Smooth muscle cell (in vitro differentiated cells): ENCODE measurements around the gene THBS2. TPM values are rescaled to one million over a fixed set of nuclear protein-coding genes. Genes with fewer than 3 reads are reported as not detected.
"Not testable (repeated sequence)": the region's sequence is repeated elsewhere in the genome, so short reads cannot be mapped to it uniquely, and the experiment has no call there.

Experiments used
- DNase-seq: peaks from one replicate; lab custom pipeline; 2025; ENCODE audit not compliant: unreplicated experiment; lab: John Stamatoyannopoulos, UW
- H2AFZ ChIP-seq: fragments of 200-600 bp; sonication (generic); 2 replicates; pipeline ENCODE4 v1.6.0; 2016; ENCODE audit warnings: antibody characterized with exemption, low read depth, mild to moderate bottlenecking
- H3F3A ChIP-seq: fragments of 200-600 bp; sonication (generic); 2 replicates; pipeline ENCODE4 v1.6.0; 2017; ENCODE audit warnings: antibody characterized with exemption, low read depth
- H3K27ac ChIP-seq: fragments of 200-600 bp; sonication (generic); 2 replicates; pipeline ENCODE4 v1.5.1; 2016; ENCODE audit warnings: low read depth, mild to moderate bottlenecking
- H3K27me3 ChIP-seq: fragments of 200-600 bp; sonication (generic); 2 replicates; pipeline ENCODE4 v1.6.1; 2016; ENCODE audit warnings: low read depth, mild to moderate bottlenecking
- H3K36me3 ChIP-seq: fragments of 200-600 bp; sonication (generic); 2 replicates; pipeline ENCODE4 v1.5.1; 2016; ENCODE audit warnings: low read depth
- H3K4me1 ChIP-seq: fragments of 200-600 bp; sonication (generic); 2 replicates; pipeline ENCODE4 v1.5.1; 2016; ENCODE audit warnings: low read depth
- H3K4me2 ChIP-seq: fragments of 200-600 bp; sonication (generic); 2 replicates; pipeline ENCODE4 v1.6.0; 2016; ENCODE audit warnings: mild to moderate bottlenecking
- H3K4me3 ChIP-seq: fragments of 200-600 bp; sonication (generic); 2 replicates; pipeline ENCODE4 v1.5.1; 2016; ENCODE audit warnings: mild to moderate bottlenecking
- H3K79me2 ChIP-seq: fragments of 200-600 bp; sonication (generic); 2 replicates; pipeline ENCODE4 v1.6.0; 2016; ENCODE audit warnings: low read depth, mild to moderate bottlenecking
- H3K9ac ChIP-seq: fragments of 200-600 bp; sonication (generic); 2 replicates; pipeline ENCODE4 v1.6.0; 2016; ENCODE audit warnings: low read depth
- H3K9me3 ChIP-seq: fragments of 200-600 bp; sonication (generic); replicated peaks from 2 replicates; pipeline ENCODE4 v1.5.1; 2016; ENCODE audit warnings: low read depth
- H4K20me1 ChIP-seq: fragments of 200-600 bp; sonication (generic); 2 replicates; pipeline ENCODE4 v1.6.0; 2016; ENCODE audit warnings: low read depth
- CTCF ChIP-seq: fragments of 200-600 bp; sonication (generic); IDR thresholded peaks from 2 replicates; pipeline ENCODE4 v1.5.1; 2017; ENCODE audit warnings: borderline replicate concordance, mild to moderate bottlenecking, antibody characterized with exemption; ENCODE audit not compliant: insufficient read depth, poor library complexity, severe bottlenecking
- WGBS: methylation state at CpG from one replicate; pipeline ENCODE4 v1.1.7; 2016; ENCODE audit warnings: low lambda C conversion rate; 5-methylcytosine and 5-hydroxymethylcytosine counted together
- polyA plus RNA-seq: library from polyadenylated mRNA; unstranded; fragments of >200 nt; fragmentation: Nextera tagmentation; extraction: Ambion mirVana; gene quantifications from 2 replicates; pipeline ENCODE4 v1.2.1, GENCODE V29; 2016
- total RNA-seq: library from RNA; depleted of rRNA; stranded (reverse); fragments of >200 nt; gene quantifications from 2 replicates; pipeline ENCODE4 v1.2.3, GENCODE V29; 2014

THBS2 gene
- total and polyA plus RNA-seq, 2 experiments from 2014 or later = 10.1 to 13.9 TPM

GRCh38 chr6:169215201-169215681 lies 38.4 kb downstream of the THBS2 start:
- Histone ChIP-seq H3K4me3 (no peak overlapping the region), H2AFZ (peak overlapping the region; percentile 67), H3K27ac (peak overlapping the region; percentile 72), H3K4me1 (peaks cover 10% of the 10 kb centered on the region), H3K4me2 (no peak overlapping the region), H3K27me3 (no peaks in the 10 kb centered on the region), H3K9ac (no peak overlapping the region), H3K36me3 (no peaks in the 10 kb centered on the region), H3F3A (no peaks in the 10 kb centered on the region), H3K79me2 (no peaks in the 10 kb centered on the region), H4K20me1 (no peaks in the 10 kb centered on the region), H3K9me3 (no peaks in the 10 kb centered on the region)
- DNase-seq = no peak
- TF ChIP-seq CTCF = no peak
- 81% methylated on average over 12 of the region's 12 CpGs for WGBS

- H4K20me1 ChIP-seq, H3K4me1 ChIP-seq, H3K9ac ChIP-seq, H3K79me2 ChIP-seq, H3F3A ChIP-seq, H3K9me3 ChIP-seq, H3K4me3 ChIP-seq, H3K36me3 ChIP-seq, H3K27me3 ChIP-seq, DNase-seq: not testable (repeated sequence)
- 6% methylated on average over 3 of the region's 3 CpGs for WGBS
- Histone ChIP-seq H2AFZ (peak overlapping the region; percentile 67), H3K27ac (peak overlapping the region; percentile 72), H3K4me2 (peak overlapping the region; percentile 2)
Observed at GRCh38 chr6:169214789-169215188, 38.9 kb downstream of the THBS2 start.

- H3K79me2 ChIP-seq = no peaks in the 10 kb centered on the region
- H4K20me1 ChIP-seq = no peaks in the 10 kb centered on the region
- no peaks in the 10 kb centered on the region for H3K27me3 ChIP-seq
- no peaks in the 10 kb centered on the region for H3K9me3 ChIP-seq
- H3K4me1 ChIP-seq = peaks cover 10% of the 10 kb centered on the region
- no peak overlapping the region for H2AFZ ChIP-seq
- TF ChIP-seq CTCF = no peak
- H3K36me3 ChIP-seq = no peaks in the 10 kb centered on the region
- no peaks in the 10 kb centered on the region for H3F3A ChIP-seq
- no peak for DNase-seq
- no peak overlapping the region for H3K4me3 ChIP-seq
- H3K4me2 ChIP-seq = peak overlapping the region; percentile 2
- H3K9ac ChIP-seq = no peak overlapping the region
- H3K27ac ChIP-seq = peak overlapping the region; percentile 72
- 97% methylated on average over 27 of the region's 27 CpGs for WGBS
Observed at GRCh38 chr6:169213814-169214520, 39.7 kb downstream of the THBS2 start.

GRCh38 chr6:169212897-169213813 lies 40.5 kb downstream of the THBS2 start:
- Histone ChIP-seq H3K79me2 (no peaks in the 10 kb centered on the region), H2AFZ (peak overlapping the region; percentile 59), H3F3A (no peaks in the 10 kb centered on the region), H3K27me3 (no peaks in the 10 kb centered on the region), H3K4me3 (peak overlapping the region; percentile 55), H3K36me3 (no peaks in the 10 kb centered on the region), H3K9me3 (no peaks in the 10 kb centered on the region), H4K20me1 (no peaks in the 10 kb centered on the region), H3K27ac (peak overlapping the region; percentile 72), H3K4me1 (peaks cover 10% of the 10 kb centered on the region), H3K4me2 (peak overlapping the region; percentile 88), H3K9ac (peak overlapping the region; percentile 25)
- peak; percentile 19 for TF ChIP-seq CTCF
- peak; percentile 47 for DNase-seq
- 30% methylated on average over 43 of the region's 56 CpGs for WGBS
